ENCODE results near the gene SLC34A1.
A peak's percentile ranks its signal among the peaks of the same experiment; 100 is the strongest.

DNA sequence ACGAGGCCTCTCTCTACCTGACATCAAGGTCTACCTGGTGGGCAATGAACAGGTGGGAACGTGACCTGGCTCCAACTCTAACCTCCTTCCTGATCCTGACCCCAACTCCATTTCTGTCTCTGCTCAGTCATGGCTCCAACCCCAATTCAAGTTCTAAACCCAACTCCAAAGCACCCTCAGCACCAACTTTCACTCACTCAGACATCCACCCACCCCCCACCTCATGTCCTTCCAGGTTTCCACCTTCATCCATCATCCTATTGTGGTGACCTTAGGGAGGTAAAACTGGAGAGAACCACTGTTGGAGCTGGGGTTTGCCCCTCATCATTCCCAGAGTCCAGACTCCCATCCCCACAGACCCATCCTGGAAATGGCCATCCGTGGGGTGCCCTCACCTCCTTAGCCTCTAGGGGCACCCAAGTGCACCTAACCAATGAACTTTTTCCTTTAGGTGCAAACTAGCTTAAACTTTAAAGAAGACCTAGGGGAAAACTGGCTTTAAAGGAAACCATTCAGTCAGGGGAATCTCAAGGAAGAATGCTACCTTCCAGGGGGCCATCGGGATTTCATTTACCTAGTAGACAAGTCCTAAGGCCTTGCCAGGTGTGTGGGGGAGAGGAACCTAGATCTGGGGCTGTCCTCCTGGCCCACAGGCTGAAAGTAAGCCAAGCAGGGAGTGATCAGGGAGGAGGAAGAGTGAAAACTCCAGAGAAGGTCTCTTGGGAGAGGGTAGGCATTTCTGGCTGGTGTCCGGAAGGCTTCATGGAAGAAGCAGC, 15.2 kb upstream of the SLC34A1 start:
- TF ChIP-seq, protein P1, sequence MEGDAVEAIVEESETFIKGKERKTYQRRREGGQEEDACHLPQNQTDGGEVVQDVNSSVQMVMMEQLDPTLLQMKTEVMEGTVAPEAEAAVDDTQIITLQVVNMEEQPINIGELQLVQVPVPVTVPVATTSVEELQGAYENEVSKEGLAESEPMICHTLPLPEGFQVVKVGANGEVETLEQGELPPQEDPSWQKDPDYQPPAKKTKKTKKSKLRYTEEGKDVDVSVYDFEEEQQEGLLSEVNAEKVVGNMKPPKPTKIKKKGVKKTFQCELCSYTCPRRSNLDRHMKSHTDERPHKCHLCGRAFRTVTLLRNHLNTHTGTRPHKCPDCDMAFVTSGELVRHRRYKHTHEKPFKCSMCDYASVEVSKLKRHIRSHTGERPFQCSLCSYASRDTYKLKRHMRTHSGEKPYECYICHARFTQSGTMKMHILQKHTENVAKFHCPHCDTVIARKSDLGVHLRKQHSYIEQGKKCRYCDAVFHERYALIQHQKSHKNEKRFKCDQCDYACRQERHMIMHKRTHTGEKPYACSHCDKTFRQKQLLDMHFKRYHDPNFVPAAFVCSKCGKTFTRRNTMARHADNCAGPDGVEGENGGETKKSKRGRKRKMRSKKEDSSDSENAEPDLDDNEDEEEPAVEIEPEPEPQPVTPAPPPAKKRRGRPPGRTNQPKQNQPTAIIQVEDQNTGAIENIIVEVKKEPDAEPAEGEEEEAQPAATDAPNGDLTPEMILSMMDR (IDR thresholded peaks at IDR 0.05; ENCODE audit: insufficient read depth, low read length, poor library complexity, severe bottlenecking), result peak; percentile 84
- TF ChIP-seq EZH2phosphoT487 (conservative IDR thresholded peaks at IDR 0.05; ENCODE audit: low read length), result no peak

All from SU-DHL-6 (cell line).